ENCODE data around the gene WFS1.

GRCh38 chr4:6251365-6251764 lies 18.3 kb upstream of the WFS1 start:
- TF ChIP-seq PHF8 (conservative IDR thresholded peaks at IDR 0.05; ENCODE audit: low read depth, low read length) = no peak
- no peak for TF ChIP-seq POLR2A (IDR thresholded peaks at IDR 0.05; ENCODE audit: control extremely low read depth in 1 of 2, low read depth in 2 of 2, low read length in 2 of 2)
- no peak for TF ChIP-seq EZH2 (IDR thresholded peaks at IDR 0.05; ENCODE audit: low read depth, low read length, severe bottlenecking)
- TF ChIP-seq YY1 (IDR thresholded peaks at IDR 0.05; ENCODE audit: low read depth, low read length) = no peak
- no peak for TF ChIP-seq CTCF (IDR thresholded peaks at IDR 0.05; ENCODE audit: control extremely low read depth in 1 of 3, insufficient read depth in 1 of 3, low read depth in 1 of 3, low read length in 3 of 3)
- TF ChIP-seq KDM1A (IDR thresholded peaks at IDR 0.05; ENCODE audit: borderline replicate concordance, low read length) = no peak
- no peak for TF ChIP-seq POLR2AphosphoS5 (IDR thresholded peaks at IDR 0.05; ENCODE audit: low read depth, low read length)
